Prostate gland (tissue), 2 donors: ENCODE results near the gene RAB40C.

Source experiments
- POLR2A ChIP-seq: fragments of 450-650 bp; IDR thresholded peaks from one replicate; pipeline ENCODE4 v1.6.1; 2016; ENCODE audit warnings: antibody characterized with exemption, mild to moderate bottlenecking
- TF ChIP-seq, protein P1 (sequence below), 4 experiments: fragments of 200-600 bp in 2 of 4; fragments of 450-650 bp in 2 of 4; sonication (generic) in 2 of 4; IDR thresholded peaks; 1 replicate in 3 of 4; 2 replicates in 1 of 4; pipeline ENCODE4 v1.5.1; 2016 to 2019; ENCODE audit warnings: antibody characterized with exemption in 4 of 4, mild to moderate bottlenecking in 2 of 4, moderate library complexity in 2 of 4

- TF ChIP-seq, protein P1, sequence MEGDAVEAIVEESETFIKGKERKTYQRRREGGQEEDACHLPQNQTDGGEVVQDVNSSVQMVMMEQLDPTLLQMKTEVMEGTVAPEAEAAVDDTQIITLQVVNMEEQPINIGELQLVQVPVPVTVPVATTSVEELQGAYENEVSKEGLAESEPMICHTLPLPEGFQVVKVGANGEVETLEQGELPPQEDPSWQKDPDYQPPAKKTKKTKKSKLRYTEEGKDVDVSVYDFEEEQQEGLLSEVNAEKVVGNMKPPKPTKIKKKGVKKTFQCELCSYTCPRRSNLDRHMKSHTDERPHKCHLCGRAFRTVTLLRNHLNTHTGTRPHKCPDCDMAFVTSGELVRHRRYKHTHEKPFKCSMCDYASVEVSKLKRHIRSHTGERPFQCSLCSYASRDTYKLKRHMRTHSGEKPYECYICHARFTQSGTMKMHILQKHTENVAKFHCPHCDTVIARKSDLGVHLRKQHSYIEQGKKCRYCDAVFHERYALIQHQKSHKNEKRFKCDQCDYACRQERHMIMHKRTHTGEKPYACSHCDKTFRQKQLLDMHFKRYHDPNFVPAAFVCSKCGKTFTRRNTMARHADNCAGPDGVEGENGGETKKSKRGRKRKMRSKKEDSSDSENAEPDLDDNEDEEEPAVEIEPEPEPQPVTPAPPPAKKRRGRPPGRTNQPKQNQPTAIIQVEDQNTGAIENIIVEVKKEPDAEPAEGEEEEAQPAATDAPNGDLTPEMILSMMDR (IDR thresholded peaks at IDR 0.05): no peak
- TF ChIP-seq POLR2A: no peak
Measured at GRCh38 chr16:626787-627453, 37.1 kb downstream of the RAB40C start.
